ENCODE measurements around the gene GRHL3.
"Not testable (repeated sequence)": the region's sequence is repeated elsewhere in the genome, so short reads cannot be mapped to it uniquely, and the experiment has no call there.

GRHL3 gene

DNA sequence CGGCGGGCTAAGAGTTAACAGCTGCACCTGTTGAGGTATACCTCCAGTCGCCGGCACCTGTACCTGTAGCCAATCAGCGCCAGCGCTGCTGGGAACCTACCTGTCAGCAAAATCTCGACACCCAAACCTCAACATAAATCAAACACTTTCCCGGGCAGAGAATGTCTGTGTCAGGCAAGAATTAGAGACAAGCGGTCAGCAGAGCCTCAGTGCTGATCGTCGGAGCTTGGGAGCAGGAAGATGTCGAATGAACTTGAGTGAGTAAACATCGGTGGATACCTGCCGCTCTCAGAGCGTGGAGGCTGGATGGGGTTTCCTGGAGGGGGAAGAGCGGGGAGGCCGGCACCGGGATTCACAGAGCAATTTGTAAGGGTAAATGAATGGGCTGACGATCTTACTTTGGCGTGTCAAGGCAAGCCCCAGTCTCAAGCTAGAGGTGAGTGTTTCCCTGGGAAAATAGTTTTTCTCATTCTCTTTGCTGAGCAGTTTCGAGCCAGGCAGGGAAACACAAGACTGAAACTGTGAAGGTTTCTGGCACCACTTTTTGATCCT, at the start of gene GRHL3:
TSS of gene GRHL3 (plus strand) at position 46 of the 552 bp plus-strand sequence. CDS start at position 241, 195 bp downstream.
- DNase-seq: no peak

DNA sequence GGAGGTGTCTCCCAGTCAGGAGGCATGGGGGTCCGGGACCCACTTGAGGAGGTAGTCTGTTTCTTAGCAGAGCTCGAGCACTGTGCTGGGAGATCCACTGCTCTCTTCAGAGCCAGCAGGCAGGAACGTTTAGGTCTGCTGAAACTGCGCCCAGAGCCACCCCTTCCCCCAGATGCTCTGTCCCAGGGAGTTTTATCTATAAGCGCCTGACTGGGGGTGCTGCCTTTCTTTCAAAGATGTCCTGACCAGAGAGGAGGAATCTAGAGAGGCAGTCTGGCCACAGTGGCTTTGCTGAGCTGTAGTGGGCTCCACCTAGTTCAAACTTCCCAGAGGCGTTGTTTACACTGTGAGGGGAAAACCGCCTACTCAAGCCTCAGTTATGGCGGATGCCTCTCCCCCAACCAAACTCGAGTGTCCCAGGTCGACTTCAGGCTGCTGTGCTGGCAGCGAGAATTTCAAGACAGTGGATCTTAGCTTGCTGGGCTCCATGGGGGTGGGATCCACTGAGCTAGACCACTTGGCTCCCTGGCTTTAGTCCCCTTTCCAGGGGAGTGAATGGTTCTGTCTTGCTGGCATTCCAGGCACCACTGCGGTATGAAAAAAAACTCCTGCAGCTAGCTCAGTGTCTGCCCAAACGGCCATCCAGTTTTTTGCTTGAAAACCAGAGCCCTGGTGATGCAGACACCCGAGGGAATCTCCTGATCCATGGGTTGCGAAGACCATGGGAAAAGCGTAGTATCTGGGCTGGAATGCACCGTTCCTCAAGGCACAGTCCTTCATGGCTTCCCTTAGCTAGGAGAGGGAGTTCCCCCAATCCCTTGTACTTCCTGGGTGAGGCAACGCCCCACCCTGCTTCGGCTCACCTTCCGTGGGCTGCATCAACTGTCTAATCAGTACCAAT, 44.7 kb upstream of the GRHL3 start:
- DNase-seq: not testable (repeated sequence)

DNA sequence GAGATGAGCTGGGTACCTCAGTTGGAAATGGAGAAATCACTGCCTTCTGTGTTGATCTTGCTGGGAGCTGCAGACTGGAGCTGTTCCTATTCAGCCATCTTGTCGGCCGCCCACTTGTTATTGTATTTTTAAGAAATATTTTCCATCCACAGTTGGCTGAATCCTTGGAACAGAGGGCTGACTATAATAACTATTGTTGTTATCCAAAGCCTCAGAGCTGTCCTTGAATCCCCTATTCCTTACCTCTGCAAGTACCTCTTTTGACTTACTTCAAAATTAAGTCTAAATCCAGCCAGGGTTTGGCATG, 44.1 kb upstream of the GRHL3 start:
- no peak for DNase-seq

DNA sequence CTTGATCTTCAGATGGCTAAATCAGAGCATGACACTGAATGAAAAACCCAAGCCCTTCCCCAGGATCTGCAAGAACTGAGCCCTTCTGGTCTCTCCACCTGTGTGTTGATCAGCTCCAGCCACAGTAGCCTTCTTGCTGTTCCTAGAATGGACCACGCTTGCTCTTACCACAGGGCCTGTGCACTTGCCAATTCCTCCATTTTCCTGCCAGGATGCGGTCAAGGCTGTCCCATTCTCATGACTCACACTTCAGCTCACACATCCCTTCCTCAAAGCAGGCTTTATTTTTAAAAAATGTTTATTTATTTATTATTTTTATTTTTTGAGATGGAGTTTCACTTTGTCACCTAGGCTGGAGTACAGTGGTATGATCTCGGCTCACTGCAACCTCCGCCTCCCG, 43.6 kb upstream of the GRHL3 start:
- no peak for DNase-seq

DNA sequence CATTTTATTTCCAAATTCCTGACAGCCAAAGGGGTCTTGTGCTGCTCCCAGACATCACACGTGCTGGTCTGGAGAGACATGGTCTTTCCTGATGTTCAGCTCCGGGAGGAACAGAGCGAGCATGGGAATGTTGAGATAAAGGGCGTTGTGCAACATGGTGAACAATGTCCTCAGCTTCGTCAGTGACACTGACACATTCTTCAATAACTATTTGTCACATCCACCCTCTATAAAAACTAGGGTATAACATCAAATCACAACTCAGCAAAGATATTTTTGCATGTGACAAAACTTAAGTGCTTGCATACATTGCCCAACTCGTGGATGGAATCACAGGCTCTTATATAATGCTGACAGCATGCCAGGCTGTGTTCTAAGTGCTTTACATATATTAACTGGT, 42.4 kb upstream of the GRHL3 start:
- no peak for DNase-seq

DNA sequence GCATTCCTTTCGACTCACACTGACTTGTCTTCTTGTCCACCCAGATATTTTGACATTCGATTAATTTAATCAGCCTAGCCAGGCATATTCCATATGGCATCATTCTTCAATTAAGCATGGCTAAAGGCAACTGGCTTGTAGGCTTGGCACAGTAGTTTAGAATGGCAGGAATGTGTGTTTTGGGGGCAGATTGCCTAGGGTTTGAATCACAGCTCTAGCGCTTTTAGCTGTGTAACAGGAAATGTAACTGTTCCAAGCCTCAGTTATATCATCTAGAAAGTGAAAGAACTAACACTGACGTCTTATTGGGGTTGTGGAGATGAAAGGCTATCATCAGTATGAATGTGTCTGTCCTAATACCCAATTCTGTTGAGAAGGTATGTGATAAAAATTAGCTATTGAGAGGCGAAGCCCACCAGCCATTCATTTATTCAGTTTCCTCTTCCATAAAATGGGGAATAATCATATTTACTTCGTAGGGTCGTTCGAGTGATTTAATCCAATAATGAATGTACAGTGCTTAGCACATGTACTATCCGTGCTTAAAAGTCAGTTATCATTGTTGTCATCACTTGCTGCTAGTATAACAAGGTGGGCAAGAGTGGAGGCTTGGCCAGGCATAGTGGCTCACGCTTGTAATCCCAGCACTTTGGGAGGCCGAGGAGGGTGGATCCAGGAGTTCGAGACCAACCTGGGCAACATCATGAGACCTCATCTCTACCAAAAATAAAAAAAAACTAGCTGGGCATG, 41.6 kb upstream of the GRHL3 start:
- DNase-seq: no peak

DNA sequence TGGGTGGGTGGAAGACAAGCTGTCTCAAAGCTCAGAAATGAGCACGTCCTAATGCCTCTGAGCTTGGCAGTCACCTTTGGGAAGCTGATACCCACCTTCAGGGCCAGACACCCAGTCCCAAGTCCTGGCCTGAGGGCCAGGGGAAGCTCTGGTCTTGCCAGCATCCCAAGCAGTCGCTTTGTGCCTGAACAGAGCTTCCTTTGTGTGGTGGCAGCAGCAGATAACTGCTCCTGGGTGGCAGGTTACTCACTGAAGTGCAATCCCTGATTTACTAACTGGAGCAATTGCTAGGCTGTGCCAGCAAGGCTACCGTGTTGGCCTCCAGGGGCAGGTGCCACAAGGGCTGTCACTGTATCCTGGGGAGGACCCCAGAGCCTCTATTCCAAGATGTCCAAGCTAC, 40.4 kb upstream of the GRHL3 start:
- no peak for DNase-seq

DNA sequence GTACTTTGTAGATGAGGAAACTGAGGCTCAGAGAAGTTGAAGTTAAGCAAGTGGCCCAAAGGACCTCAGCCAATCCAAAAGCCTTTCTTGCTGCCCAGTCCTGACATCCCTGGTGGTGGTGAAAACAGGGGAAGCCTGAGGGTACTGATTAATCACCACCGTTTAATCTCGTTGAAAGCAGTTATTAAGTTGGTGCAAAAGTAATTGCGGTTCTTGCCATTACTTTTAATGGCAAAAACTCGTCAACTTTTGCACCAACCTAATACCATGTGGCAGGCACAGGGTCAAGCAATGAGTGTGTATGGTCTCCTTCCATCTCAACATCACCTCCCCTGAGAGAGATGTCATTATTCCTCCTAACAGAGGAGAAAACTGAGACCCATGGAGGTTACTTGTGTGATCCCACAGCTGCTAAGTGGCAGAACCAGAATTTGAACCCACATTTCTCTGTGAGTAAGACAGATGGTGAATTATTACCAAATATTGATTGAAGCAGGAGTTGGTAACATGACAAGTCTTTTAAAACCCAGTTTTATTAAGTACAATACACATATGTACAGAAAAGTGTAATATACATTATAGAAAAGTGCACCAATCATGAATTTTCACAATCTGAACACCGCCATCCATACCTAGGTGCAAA, 39.4 kb upstream of the GRHL3 start:
- no peak for DNase-seq

DNA sequence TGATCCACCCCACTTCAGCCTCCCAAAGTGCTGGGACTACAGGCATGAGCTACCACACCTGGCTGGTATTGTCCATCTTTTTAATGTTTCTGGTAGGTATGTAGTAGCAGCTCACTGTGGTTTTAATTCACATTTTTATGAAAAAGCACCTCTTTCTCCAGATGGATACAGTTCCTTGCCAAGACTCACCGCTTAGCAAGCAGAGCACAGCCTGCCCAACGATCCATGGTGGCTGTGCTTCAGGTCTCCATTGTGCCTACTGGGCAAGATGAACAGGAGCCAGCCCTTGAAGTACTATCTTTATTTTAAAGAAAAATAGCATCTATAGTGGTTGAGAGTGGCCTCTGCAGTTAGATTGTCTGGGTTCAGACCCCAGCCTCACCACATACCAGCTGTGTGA, 37.6 kb upstream of the GRHL3 start:
- no peak for DNase-seq

DNA sequence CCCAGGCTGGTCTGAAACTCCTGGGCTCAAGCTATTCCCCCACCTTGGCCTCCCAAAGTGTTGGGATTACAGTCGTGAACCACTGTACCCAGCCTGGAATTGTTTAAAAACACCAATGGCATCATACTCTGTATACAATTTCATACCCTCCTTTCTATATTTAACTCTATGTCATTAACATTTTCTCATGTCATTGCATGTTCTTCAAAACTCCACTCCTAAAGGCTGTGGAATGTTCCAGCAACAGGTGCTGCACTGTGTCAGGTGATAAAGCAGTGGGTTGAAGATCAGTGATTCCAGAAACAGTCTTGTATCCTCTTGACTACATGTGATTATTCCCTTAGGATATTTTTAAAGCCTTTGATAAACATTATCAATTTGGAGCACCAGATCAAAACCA, 36.7 kb upstream of the GRHL3 start:
- no peak for DNase-seq

DNA sequence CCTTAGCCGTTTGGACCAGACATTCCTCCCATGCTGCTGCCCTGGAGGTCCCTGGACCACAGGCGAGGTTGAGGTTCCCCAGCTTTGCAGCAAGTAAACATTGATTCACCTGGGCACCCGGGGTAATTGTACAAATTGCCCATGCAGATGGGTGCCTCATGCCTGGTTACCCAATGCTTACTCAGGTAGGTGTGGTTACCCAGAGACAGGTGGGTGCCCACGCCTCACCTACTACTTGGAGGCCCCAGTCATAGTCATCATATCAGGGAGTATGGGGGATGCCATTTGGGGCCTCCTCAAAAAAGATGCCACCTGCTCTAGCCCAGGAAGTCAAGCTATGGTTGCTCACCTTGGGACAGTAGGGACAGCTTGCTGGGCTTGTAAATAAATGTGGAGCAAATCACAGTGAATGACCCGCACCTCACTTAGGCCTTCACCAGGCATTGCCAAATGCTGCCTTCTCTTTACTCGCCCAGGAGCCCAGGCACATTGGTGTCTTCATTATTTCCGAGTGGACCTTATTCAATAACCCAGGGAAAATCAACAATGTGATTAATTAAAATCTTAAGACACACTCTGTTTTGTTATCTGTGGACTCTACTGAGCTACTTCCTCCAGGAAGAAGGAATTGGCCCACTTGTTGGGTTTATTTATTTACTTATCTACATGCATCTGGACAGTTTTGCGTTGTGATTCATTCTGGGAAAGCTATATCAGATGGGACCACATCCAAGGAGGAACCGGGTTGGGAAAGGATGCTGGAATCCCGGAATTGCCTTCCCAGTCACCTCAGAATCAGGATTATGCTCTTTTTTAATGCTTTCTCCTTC, 35.6 kb upstream of the GRHL3 start:
- no peak for DNase-seq

DNA sequence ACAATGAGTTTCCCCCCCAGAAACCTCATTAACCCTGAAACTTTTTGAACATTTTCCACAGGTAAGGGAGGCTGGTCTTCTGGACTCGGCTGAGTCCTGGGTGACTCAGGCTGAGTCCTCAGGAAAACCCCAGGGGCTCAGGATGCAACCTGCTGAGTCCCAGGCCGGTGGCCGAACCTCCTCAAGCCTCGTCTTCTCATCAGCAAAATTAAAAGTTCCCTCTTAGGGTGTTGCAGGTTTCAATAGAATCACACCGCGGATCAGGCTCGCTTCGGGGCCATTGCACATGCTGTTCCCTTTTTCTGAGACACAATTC, 35.0 kb upstream of the GRHL3 start:
- no peak for DNase-seq

DNA sequence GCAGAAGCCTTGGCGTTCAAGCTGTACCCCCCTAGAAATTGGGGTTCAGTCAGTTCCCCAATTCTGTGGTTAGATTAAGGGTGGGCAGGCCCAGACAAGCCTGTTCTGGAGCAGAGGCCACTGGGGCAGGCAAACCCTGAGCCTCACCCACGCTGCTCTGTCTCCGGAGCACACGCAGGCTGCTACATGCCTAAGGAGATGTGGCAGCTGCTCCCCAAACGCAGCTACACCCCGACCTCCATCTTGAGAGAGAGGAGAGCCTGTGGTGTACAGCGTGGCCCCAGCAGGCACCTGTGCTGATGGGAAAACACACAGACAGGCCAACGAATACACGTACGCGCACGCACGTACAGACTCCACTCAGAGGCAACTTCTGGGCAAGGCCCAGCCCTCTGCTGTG, 33.9 kb upstream of the GRHL3 start:
- no peak for DNase-seq

DNA sequence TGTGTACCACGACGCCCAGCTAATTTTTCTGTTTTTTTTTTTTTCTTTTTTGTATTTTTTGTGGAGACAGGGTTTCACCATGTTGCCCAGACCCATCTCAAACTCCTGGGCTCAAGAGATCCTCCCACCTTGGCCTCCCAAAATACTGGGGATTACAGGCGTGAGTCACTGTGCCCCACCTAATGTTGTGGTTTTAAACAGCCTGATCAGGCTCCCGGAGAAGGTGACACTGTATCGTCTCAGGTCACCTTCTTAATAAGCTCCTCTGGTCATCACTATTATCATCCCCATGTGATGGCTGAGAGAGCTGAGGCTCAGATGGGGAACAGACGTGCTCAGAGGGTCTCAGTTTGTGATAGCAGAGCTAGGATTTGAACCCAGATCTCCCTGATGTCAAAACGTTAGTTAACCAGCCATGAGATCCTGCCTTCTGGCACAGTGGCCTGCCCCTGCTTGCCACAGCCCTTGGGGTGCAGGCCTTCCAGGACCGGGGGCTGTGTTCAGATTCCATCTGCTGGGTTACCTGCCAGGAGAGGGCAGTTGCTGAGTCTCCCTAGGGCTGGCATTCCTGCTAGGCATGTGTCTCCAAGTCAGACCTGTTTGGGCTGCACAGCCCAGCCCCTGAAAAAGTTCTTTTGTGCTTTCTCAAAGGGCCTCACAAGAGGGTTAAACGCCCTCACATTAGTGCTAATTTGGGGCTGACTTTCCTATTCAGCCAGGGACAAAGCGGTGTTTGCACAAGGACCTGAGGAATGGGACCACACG, 32.7 kb upstream of the GRHL3 start:
- no peak for DNase-seq

DNA sequence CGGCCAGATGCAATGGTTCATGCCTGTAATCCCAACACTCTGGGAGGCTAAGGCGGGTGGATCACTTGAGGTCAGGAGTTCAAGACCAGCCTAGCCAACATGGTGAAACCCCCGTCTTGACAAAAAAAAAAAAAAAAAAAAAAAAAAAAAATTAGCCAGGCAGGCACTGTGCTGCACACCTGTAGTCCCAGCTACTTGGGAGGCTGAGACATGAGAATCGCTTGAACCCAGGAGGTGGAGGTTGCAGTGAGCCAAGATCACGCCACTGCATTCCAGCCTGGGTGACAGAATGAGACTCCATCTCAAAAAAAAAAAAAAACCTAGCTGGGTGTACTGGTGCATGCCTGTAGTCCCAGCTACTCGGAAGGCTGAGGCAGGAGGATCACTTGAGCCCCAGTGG, 31.4 kb upstream of the GRHL3 start:
- DNase-seq: not testable (repeated sequence)

DNA sequence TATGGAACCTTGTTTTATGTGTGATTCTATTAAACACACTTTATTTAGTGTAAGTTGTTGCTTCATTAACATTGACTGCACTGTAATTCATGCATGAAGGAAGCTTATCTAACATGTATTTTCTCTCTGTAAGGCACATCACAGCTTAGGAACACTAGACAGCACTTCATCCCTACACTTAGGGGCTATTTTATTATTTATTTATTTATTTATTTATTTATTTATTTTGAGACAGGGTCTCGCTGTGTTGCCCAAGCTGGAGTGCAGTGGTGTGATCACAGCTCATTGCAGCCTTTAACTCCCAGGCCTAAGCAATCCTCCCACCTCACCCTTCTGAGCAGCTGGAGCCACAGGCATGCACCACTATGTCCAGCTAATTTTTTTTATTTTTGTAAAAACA, 30.7 kb upstream of the GRHL3 start:
- DNase-seq: no peak

DNA sequence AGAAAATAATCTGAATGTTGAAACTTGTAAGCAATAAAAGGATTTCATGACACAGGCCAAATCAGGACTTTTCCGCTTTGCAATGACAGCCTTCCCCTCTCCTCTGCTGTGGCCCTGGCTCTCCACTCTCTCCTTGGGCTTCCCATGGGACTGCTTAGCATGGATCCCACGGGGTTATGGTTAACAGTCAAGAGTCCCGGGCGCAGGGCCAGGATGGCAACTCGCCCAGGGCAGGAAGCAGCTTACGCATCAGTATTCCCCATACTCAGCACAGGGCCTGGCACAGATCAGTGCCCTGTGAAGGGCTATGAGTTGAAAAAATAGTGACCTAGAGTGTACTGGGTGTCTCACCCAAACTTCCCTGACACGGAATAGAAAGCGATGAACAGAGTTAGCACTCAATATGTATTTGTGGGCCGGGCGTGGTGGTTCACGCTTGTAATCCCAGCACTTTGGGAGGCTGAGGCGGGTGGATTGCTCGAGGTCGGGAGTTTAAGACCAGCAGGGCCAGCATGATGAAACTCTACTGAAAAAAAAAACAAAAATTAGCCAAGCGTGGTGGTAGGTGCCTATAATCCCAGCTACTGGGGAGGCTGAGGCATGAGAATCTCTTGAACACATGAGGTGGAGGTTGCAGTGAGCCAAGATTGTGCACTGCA, 29.1 kb upstream of the GRHL3 start:
- DNase-seq: peak in 55 of 56 donors; percentile 6 to 94 (median 71)

DNA sequence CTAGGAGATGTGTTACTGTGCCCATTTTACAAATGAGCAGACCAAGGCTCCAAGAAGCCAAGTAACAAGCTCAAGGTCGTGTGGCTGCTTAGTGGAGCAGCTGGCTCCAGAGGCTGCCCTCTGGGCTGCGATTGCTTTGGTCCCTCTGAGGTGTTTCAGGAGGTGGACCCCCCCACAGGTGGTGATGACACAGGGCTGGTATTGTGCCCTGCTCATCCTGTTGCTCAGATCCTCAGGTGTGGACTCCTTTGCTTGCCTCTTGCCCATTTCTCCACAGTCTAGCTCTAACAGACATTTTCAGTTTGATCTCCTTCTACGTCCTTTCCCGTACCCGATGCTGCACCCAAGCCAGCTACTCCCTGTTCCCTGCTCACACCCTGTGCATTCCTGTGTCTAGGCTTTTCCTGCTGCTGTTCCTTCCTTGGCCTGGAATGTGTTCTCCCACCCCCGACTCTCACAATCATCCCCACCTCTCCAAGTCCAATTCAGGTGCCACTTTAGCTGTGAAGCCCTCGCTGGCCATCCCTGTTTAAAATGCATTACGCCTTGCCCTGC, 28.1 kb upstream of the GRHL3 start:
- DNase-seq: no peak

DNA sequence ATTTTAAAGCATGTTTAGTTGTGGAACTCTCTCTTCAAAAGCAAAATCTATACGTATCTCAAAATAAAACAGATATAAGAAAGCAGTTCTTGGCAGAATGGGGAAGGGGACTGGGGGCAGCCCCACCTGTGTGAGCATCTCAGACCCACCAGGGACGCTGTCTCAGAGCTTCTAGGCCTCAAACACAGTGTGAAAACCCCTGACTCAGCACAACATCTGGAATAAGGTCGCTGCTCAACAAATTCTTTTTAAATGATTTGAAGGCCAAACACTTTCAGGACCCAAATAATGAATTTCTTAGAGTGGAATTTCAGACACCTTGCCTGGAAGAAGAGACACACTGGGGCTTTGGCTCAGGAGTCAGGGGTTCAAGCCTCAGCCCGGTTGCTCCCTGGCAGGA, 27.1 kb upstream of the GRHL3 start:
- DNase-seq: no peak

DNA sequence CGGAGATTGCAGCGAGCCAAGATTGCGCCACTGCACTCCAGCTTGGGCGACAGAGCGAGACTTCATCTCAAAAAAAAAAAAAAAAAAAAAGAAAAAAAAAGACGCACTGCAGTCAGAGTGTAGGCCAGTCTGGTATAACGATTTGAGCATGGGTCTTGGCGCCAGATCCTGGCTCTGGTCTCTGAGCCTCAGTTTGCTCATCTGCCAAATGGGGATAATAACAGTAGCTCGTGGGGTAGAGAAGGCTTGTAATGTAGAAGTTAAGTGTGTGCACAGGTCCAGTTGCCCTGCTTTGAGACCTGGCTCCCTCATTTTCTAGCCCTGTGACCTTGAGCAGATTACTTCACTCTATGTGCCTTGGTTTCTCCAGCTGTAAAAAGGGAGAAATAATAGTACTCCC, 26.3 kb upstream of the GRHL3 start:
- no peak for DNase-seq
